Neural cell (in vitro differentiated cells): ENCODE measurements around the gene IHH.

ENCODE experiments used
- EP300 ChIP-seq: fragments of 450-650 bp; conservative IDR thresholded peaks from 2 replicates; pipeline ENCODE4 v1.6.1; 2014; ENCODE audit warnings: antibody characterized with exemption, mild to moderate bottlenecking, moderate library complexity; ENCODE audit not compliant: poor library complexity, severe bottlenecking
- EZH2 ChIP-seq: fragments of 200-600, 300-800 bp; shearing (Covaris generic), sonication (generic); IDR thresholded peaks from 2 replicates; pipeline ENCODE4 v1.6.1; 2014; ENCODE audit warnings: antibody characterized with exemption, low read length, borderline replicate concordance, mild to moderate bottlenecking; ENCODE audit not compliant: insufficient read depth, poor library complexity, severe bottlenecking
- MXI1 ChIP-seq: fragments of 450-650 bp; conservative IDR thresholded peaks from 2 replicates; pipeline ENCODE4 v1.6.1; 2014; ENCODE audit warnings: antibody characterized with exemption, mild to moderate bottlenecking; ENCODE audit not compliant: poor library complexity, severe bottlenecking
- POLR2AphosphoS5 ChIP-seq: IDR thresholded peaks from 2 replicates; pipeline ENCODE4 v1.6.1; 2012
- RAD21 ChIP-seq: fragments of 450-650 bp; conservative IDR thresholded peaks from 2 replicates; pipeline ENCODE4 v1.6.1; 2014; ENCODE audit warnings: antibody characterized with exemption, mild to moderate bottlenecking, moderate library complexity
- SMC3 ChIP-seq: fragments of 450-650 bp; conservative IDR thresholded peaks from 2 replicates; pipeline ENCODE4 v1.6.1; 2014; ENCODE audit warnings: antibody characterized with exemption, mild to moderate bottlenecking, moderate library complexity; ENCODE audit not compliant: poor library complexity
- TF ChIP-seq, protein P1 (sequence below): fragments of 450-650 bp; IDR thresholded peaks from 2 replicates; pipeline ENCODE4 v1.5.1; 2014; ENCODE audit warnings: antibody characterized with exemption, mild to moderate bottlenecking, moderate library complexity; ENCODE audit not compliant: poor library complexity, severe bottlenecking
- TF ChIP-seq, protein P2 (sequence below): IDR thresholded peaks from 2 replicates; pipeline ENCODE4 v1.6.1; 2012; ENCODE audit warnings: borderline replicate concordance

DNA sequence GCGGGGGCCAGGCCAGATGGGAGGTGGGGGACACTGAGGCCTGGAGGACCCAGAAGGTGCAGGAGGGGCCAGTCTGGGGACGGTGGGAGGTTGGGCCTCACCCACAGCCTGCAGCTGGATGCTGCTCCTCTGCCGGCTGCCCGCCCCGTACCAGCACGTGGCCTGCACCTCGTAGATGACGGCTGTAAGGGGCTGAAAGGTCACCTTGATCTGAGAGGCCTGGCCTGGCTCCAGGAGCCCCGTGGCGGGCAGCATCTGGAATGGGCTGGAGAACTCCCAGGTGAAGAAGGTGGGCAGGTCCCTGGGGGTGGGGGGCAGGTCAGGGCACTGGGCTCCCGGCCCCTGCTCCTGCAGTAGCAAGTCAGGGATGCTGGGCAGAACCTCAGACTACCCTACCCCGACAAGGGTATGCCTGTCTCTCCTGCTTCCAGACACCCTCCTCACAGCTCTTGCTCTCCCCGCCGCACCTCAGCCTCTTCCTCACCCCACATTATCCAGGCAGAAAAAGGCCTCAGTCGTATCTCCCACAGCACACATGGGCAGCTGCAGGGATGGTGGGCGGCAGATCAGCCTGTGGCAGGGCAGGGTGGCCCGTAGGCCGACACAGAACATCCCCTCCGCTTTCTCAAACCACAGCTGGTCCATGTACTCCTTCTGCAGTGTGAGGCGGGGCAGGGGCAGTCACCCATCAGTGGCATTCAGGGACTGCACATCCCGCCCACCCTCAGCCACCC, 29.5 kb downstream of the IHH start:
- TF ChIP-seq, protein P1, sequence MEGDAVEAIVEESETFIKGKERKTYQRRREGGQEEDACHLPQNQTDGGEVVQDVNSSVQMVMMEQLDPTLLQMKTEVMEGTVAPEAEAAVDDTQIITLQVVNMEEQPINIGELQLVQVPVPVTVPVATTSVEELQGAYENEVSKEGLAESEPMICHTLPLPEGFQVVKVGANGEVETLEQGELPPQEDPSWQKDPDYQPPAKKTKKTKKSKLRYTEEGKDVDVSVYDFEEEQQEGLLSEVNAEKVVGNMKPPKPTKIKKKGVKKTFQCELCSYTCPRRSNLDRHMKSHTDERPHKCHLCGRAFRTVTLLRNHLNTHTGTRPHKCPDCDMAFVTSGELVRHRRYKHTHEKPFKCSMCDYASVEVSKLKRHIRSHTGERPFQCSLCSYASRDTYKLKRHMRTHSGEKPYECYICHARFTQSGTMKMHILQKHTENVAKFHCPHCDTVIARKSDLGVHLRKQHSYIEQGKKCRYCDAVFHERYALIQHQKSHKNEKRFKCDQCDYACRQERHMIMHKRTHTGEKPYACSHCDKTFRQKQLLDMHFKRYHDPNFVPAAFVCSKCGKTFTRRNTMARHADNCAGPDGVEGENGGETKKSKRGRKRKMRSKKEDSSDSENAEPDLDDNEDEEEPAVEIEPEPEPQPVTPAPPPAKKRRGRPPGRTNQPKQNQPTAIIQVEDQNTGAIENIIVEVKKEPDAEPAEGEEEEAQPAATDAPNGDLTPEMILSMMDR: no peak
- TF ChIP-seq, protein P2, sequence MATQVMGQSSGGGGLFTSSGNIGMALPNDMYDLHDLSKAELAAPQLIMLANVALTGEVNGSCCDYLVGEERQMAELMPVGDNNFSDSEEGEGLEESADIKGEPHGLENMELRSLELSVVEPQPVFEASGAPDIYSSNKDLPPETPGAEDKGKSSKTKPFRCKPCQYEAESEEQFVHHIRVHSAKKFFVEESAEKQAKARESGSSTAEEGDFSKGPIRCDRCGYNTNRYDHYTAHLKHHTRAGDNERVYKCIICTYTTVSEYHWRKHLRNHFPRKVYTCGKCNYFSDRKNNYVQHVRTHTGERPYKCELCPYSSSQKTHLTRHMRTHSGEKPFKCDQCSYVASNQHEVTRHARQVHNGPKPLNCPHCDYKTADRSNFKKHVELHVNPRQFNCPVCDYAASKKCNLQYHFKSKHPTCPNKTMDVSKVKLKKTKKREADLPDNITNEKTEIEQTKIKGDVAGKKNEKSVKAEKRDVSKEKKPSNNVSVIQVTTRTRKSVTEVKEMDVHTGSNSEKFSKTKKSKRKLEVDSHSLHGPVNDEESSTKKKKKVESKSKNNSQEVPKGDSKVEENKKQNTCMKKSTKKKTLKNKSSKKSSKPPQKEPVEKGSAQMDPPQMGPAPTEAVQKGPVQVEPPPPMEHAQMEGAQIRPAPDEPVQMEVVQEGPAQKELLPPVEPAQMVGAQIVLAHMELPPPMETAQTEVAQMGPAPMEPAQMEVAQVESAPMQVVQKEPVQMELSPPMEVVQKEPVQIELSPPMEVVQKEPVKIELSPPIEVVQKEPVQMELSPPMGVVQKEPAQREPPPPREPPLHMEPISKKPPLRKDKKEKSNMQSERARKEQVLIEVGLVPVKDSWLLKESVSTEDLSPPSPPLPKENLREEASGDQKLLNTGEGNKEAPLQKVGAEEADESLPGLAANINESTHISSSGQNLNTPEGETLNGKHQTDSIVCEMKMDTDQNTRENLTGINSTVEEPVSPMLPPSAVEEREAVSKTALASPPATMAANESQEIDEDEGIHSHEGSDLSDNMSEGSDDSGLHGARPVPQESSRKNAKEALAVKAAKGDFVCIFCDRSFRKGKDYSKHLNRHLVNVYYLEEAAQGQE: no peak
- TF ChIP-seq EZH2 (no peak), RAD21 (no peak), POLR2AphosphoS5 (no peak), EP300 (no peak), SMC3 (no peak), MXI1 (no peak)
